GM21423 (cell line): Measurements from ENCODE around the gene TPK1.
"Not testable (repeated sequence)": the region's sequence is repeated elsewhere in the genome, so short reads cannot be mapped to it uniquely, and the experiment has no call there.

Source experiments
- ATAC-seq: cut with Tn5 transposase; IDR thresholded peaks from one replicate; pipeline ENCODE4 v1.9.1; 2021; ENCODE audit warnings: mild to moderate bottlenecking, moderate library complexity; ENCODE audit not compliant: unreplicated experiment

Gene TPK1

DNA sequence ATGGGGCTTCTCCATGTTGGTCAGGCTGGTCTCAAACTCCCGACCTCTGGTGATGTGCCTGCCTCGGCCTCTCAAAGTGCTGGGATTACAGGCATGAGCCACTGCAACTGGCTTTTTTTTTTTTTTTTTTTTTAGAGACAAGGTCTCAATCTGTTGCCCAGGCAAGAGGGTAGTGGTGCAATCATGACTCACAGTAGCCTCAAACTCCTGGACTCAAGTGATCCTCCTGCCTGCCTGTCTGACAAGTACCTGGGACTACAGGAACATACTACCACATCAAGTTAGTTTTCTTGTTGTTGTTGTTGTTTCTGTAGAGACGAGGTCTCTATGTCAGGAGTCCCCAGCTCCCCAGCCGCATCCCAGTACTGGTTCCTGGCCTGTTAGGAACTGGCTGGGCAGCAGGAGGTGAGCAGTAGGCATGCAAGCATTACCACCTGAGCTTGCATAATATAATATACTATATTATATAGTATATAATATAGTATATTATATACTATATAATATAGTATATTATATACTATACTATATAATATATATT lies 55.7 kb downstream of the TPK1 start:
- ATAC-seq, result no peak

DNA sequence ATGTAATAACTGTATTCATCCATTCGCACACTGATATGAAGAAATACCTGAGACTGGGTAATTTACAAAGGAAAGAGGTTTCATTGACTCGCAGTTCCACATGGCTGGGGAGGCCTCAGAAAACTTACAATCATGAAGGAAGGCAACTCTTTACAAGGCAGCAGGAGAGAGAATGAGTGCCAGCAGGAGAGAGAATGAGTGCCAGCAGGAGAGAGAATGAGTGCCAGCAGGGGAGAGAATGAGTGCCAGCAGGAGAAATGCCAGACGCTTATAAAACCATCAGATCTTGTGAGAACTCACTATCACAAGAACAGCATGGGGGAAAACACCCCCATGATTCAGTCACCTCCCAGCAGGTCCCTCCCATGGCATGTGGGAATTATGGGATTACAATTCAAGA lies 58.0 kb downstream of the TPK1 start:
- ATAC-seq, result not testable (repeated sequence)

DNA sequence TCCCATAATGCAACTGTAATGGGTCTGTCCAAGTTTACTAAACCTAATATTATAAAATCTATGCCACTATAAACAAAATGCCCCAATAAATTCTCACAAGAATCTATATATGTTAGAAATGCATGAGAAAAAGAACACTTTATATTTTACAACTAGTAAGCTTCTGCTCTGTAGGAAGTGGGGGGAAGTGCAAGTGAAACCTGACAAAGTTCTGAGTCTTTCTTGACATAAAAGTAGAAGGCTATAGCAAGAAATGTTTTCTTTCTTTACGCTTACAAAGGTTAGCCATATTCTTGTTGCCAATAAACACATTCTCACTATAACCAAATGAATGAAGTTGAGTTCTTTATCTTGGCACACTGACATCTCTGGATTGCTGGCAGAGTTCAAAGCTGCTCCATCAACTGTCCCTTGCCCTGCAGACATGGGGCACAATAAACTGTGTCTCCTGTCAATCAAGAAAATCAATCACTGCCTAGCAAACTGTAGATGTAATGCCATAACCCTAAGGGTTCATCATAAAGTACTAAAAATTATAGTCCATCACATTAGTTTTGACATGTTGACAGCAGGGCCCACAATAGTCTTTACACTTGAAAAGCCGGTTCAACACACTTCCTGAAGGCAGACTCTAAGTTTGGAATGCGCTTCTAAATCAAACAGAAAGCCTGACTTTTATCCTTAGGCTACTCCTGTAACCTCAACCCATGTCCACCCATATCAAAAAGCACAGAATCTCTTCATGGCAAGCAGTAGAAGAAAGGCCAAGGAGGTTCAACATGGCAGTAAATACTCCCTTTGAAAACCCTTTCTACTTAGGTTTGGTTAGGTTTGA lies 58.6 kb downstream of the TPK1 start:
- ATAC-seq, result no peak

DNA sequence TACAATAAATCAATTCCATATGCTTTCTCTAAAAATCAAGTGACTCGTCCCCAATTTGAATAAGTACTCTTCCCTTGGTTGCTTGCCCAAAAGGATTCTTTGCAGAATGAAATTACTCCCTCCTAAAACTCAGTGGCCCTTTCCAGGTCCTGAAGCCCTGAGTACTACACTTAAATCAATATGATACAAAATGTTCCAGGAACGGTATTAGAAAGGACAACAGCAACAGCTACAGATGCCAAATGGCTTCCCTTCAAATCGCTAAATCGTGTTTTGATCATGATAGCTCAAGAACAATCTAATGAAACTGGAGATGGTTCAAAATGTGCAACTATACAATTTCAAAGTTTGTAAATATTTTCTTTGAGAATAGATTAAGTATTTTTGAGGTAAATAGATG lies 59.4 kb downstream of the TPK1 start:
- ATAC-seq, result no peak

DNA sequence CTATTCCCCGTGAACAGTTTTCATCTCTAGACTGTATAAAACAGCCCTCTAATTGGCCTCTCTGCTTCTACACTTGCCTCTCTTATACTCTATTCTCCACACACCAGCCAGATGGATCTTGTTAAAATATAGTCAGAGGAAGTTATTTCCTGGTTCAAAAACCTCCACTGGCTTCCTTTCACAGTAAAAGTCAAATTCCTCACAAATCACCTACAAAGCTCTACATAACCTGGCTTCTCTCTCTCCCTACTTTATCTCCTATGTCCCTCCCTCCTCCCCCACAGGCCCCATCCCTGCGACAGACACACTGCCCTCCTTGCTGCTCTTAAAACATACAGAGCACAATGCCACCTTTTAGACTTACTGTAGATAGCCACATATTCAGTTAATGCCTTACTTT lies 60.1 kb downstream of the TPK1 start:
- no peak for ATAC-seq

DNA sequence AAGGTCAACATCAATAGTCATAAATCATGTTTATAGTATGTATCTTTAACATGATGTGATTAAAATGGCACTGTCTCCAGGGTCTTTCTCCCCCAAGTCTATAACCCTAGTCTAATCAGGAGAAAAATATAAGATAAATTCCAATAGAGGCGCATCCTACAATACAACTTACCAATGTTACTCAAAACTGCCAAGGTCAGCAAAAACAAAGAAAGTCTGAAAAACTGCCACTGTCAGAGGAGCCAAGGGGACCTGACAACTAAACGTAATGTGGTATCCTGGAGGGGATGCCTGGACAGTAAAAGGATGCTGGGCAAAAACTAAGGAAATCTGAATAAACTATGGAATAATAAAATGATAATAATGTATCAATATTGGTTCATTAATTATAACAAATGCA lies 63.9 kb downstream of the TPK1 start:
- ATAC-seq, result no peak

DNA sequence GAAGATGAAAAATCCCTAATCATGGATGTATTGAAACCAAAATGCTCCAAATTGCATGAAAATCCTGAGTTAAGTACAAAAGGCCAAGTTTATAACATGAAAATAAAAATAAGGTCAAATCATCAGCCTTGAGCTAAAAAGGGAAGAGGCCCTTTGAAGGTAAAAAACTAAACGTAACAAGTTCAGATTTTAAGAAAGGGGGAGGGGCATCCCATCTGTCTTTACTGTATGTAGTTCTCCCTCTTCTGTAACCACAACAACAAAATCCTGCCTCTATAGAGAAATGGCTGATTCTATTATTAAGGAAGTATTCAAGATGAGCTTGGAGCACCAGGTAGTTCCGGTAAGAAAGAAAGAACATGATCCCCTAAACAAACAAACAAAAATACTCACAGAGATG lies 64.7 kb downstream of the TPK1 start:
- ATAC-seq, result no peak

DNA sequence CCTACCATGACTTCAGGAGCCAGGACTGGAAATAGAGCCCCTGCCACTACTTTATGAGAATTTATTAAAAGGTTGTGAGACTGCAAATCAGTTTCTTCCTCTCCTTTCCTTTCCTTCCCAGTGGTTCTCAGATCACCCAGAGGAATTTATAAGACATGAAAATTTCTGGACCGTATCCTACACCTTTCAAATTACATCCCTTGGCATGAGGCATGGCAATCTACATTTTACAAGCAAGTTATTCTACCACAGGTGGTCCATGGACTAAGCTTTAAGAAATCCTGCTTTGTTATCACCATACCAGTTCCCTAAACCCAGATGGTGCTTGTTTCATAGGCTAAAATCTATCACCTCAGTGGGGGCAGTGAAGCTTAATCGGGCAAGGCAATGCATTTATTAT lies 66.5 kb downstream of the TPK1 start:
- no peak for ATAC-seq

DNA sequence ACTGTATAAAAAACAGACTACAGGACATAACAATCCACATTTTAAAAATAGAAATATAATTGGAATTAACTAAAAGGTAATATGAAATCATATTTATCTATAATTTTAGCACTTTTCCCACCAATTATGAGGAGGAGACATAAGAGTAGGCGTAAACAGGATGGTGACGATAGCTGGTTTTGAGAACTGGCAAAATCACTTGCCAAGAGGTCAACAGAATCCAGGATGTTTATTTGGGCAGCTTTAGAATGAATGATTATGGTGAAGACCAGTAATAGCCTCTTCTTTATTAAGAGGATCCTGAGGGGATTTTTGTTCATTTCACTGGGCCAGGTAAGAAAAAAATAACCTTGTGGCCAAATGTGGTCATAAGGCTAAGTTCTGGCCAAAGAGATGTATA lies 67.2 kb downstream of the TPK1 start:
- ATAC-seq, result no peak

DNA sequence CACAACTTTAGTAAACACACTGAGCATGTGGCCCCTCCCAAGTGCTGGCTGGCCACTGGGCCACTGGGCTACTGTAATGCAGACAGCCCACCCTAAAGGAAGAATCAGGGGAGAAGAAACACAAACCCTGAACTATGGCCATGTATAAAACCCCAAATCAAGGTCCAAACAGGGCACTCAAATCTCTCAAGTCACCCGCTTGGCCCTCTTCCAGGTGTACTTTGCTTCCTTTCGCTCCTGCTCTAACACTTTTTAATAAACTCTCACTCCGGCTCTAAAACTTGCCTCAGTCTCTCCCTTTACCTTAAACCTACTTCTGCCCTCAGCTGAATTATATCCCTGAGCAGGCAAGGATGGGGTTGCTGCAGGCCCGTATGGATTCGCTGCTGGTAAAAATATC lies 72.6 kb downstream of the TPK1 start:
- ATAC-seq, result no peak

DNA sequence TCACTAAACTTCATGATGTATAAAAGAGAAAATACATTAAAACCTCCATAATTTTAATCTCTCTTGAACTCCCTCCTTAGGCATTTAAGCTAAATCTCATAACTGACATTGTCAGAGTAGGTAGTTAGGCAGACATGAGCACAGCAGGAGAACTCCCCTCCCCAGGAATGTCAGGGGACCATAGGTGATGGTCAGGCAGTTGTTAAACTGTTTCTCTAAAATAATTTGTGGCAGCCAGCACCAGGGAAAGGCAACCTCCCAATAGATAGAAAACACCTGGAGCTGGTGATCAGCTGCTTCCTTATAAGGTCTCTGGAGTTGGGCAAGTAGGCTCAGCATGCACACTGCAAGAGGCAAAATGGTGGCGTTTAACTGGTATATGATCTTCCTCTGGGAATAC lies 73.0 kb downstream of the TPK1 start:
- no peak for ATAC-seq

DNA sequence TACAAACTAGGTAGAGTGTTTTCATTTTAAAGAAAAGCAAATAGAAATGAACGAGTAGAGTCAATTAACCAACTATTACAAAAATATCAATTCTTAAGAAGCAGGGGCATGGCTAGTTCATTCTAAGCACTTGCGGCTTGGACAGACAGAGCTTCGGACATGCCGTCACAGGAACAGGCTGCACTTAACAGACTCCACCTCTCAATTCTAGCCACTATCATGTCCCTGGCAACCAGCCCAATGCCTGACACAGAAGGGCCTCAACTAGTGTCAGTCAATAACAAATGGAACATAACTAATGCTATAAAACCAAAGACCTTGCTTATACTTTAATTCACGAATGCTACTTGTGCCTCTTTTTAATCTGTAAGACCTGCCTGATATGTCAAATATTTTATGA lies 74.4 kb downstream of the TPK1 start:
- no peak for ATAC-seq

DNA sequence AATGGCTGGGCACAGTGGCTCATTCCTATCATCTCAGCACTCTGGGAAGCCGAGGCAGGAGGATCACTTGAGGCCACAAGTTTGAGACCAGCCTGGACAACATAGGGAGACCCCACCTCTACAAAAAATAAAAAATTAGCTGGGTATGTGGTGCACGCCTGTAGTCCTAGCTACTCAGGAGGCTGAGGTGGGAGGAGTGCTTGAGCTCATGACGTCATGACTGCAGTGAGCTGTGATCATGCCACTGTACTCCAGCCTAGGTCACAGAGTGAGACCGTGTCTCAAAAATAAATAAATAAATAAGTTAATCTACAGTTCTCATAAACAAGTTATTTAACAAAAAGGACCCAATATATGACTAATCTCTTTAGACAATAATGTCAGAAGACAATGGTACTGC lies 76.2 kb downstream of the TPK1 start:
- ATAC-seq, result no peak

DNA sequence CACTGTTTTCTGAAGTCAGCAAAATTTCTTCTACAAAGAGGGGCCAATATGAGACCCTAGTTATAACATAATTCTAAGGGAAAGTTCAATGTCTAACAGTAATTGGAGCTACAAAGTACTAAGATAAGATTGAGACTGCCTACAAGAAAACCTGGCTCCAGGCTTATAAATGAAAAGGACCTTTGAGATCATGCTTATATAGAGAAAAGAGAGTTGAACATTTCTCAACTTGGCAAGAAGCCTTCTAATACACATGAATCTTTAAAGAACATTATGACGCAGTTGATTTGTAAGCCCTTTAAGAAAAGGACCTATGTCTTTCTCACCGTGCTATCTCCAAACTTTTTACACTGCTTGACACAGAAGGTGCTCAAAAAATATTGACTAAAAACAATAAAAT lies 87.9 kb downstream of the TPK1 start:
- no peak for ATAC-seq

DNA sequence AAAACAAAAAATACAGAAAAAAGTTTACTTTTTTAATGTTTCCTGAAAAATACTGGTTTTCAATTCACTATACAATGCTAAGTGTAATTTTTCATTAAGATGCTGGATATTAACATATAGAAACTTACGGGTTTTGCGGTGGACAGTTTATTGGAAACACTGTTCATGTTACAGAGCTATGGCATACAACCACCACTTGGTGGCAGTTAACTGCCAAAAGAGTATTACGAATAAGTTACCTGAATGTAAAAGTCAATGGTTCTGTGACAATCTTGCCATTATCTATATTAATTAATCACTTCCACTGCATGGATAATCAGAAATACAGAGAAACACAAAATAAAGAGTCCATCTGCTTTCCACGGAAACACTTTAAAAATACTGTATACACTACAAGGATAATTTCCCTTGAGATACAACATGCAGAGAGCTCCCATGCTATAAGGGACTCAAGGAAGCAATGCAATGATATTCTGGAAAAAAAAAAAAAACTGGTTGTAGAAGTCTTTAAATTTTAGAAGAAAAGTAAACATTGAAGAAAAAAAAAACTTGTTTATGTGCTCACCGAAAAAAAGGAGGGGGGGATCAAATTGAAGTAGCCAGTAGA lies 97.0 kb downstream of the TPK1 start:
- peak; percentile 89 for ATAC-seq

DNA sequence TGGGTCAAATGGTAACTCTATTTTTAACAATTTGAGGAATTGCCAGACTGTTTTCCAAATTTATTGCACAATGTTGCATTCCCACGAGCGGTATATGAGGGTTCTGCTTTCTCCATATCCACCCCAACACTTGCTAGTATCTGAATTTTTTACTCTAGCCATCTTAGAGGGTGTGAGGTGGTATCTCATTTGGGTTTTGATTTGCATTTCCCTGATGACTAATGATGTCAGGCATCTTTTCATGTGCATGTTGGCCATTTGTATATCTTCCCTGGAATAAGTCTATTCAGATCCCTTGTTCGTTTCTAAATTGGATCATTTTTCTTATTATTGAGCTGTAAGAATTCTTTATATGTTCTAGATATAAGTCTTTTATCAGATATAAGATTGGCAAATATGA lies 97.7 kb downstream of the TPK1 start:
- ATAC-seq, result no peak

DNA sequence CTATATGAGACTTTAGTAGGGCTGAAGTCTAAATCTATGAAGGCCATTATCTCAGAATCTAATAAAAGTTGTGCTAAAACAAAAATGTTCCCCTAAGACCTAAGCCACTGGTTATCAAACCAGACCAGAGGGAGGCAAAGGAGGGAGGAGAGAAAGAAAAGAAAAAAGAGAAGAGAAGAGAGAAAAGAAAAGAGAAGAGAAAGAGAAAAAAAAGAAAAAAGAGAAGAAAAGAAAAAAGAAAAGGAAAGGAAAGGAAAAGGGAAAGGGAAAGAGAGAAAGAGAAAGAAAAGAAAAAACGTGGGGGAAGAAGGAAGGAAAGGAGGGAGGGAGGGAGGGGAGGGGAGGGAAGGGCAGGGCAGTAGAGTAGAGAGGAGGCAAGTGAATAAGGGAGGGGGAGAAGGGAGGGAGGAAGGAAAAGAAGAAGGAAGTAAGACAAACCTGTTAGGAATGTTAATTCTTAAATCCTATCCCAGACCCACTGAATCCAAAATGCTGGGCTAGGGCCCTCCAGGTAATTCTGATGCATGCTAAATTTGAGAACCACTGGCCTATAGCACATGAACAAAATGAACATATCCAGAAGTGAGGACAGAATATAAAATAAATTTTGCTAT lies 98.9 kb downstream of the TPK1 start:
- no peak for ATAC-seq

DNA sequence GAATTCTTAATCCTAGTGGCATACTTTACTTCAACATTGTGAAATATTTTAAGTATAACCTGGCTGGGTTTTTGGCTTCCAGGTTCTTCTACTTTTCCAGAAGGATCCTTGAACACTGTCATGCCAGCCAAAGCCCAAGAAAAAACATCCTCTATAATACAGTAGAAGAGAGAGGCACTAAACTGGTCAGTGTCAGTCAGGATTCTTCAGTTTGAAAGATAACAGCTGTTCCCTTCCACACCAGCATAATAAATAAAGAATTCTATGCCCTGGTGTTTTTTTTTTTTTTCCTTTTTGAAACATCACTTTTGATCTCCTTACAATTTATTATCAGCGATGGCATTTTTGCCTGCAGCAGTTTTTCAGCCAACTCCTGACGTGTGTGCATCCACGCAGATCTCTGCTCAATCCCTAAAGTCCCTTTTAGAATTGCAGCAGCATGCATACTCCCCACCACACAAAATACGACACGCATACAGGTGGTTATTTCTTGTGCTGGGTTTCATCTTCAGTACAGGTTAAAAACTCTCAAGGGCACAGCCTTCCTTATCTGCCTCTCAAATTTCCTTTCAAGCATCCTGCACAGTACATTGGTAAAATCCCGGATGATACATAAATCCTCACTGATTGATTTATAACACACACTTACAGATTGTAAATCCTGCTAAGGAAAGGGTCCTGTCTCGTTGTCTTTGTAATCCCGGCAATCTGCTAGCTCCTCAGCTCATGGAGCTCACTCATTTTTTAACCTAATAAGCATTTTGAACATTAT lies 100.2 kb downstream of the TPK1 start:
- no peak for ATAC-seq

DNA sequence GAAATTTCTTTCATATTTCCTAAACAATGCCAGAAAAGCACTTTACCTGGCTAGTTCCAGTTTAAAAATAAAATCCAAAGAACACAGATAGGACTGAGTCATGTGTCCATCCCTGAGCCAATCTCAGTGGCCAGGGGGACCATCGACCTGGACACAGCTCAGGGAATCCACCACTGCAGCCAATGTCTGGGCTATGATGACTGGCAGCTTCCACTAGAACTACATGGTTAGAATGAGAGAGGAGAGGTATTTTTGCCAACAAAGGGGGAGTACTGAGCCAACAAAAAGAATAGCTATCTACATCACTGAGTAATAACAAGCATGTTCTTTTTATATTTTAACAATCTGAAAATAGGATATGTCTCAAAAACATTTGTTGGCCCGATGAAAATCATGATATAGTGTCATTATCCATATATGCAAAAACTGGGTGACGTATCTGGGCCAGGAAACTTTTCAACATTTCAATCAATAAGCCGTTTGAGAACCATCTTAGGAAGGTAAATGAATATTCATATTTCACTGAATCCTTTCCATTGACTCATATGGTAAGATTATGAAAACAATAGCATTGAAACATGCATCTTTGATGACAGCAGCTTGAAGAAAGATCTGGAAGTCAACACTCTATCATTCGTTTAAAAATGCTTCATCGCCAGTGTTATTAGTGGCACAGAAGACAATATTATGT lies 104.0 kb downstream of the TPK1 start:
- ATAC-seq, result no peak

DNA sequence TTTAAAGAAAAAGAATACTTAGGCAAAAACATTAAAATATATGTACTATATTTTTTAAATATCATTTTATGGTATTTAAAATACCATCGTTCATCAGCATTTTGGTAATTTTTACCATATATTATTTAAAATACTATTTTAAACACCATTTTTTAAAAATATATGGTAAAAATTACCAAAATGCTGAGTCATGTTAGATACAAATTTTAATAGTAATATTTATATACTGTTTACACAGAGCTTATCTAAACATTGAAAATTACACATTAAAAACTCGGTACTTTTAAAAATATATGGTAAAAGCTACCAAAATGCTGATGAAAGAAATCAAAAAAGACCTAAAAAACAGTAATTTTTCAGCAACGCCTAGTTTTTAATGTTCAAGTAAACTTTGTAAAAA lies 105.6 kb downstream of the TPK1 start:
- ATAC-seq, result no peak

DNA sequence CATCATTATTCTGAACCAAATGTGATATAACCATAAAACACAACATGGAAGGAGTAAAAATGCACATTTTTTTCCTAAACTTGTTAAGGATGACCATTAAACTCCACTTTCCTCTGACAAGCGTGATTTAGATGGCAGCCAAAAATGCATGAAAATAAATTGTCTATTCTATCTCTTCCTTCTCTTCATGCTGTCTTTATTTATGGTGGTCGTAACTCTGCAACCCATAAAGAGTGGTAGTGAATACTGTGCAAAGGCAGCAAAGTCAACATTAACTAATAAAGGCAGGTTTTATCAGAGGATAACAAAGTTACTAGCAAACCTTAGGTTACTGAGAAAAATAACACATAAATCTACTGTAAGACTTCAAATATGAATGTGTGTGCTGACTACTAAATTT lies 106.6 kb downstream of the TPK1 start:
- ATAC-seq, result no peak
